ENCODE results near the gene KLRG1.

- TF ChIP-seq, protein P1, sequence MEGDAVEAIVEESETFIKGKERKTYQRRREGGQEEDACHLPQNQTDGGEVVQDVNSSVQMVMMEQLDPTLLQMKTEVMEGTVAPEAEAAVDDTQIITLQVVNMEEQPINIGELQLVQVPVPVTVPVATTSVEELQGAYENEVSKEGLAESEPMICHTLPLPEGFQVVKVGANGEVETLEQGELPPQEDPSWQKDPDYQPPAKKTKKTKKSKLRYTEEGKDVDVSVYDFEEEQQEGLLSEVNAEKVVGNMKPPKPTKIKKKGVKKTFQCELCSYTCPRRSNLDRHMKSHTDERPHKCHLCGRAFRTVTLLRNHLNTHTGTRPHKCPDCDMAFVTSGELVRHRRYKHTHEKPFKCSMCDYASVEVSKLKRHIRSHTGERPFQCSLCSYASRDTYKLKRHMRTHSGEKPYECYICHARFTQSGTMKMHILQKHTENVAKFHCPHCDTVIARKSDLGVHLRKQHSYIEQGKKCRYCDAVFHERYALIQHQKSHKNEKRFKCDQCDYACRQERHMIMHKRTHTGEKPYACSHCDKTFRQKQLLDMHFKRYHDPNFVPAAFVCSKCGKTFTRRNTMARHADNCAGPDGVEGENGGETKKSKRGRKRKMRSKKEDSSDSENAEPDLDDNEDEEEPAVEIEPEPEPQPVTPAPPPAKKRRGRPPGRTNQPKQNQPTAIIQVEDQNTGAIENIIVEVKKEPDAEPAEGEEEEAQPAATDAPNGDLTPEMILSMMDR (IDR thresholded peaks at IDR 0.05; ENCODE audit: control extremely low read depth in 1 of 3, insufficient read depth in 1 of 3, low read depth in 1 of 3, low read length in 3 of 3), result peak in 2 of 3 experiments; percentile 35; a peak in 2 of 4 replicates
- no peak for TF ChIP-seq EZH2 (IDR thresholded peaks at IDR 0.05; ENCODE audit: low read depth, low read length, severe bottlenecking)
- TF ChIP-seq KDM4A (IDR thresholded peaks at IDR 0.05; ENCODE audit: low read depth, low read length, severe bottlenecking), result no peak
- TF ChIP-seq GTF2F1 (IDR thresholded peaks at IDR 0.05; ENCODE audit: borderline replicate concordance, low read depth, low read length), result no peak
- TF ChIP-seq POLR2A (IDR thresholded peaks at IDR 0.05; ENCODE audit: control extremely low read depth in 1 of 2, low read depth in 2 of 2, low read length in 2 of 2), result no peak
- no peak for TF ChIP-seq SIRT6 (IDR thresholded peaks at IDR 0.05; ENCODE audit: low read length)
- TF ChIP-seq SP2 (IDR thresholded peaks at IDR 0.05; ENCODE audit: low read length), result no peak
- TF ChIP-seq HDAC6 (IDR thresholded peaks at IDR 0.05; ENCODE audit: low read depth, low read length), result no peak
Observed at GRCh38 chr12:9049520-9050133, 60.3 kb downstream of the KLRG1 start.

Data from H1 (cell line).